GM18861 (cell line): ENCODE results near the gene DEPDC5.
"Not testable (repeated sequence)": the region's sequence is repeated elsewhere in the genome, so short reads cannot be mapped to it uniquely, and the experiment has no call there.

Experiments
- ATAC-seq: cut with Tn5 transposase; IDR thresholded peaks from one replicate; pipeline ENCODE4 v1.9.1; 2021; ENCODE audit not compliant: unreplicated experiment

The DEPDC5 gene

GRCh38 chr22:31748490-31748889 is 5.3 kb upstream of the DEPDC5 start:
- ATAC-seq: no peak

- ATAC-seq: peak; percentile 48
Measured at GRCh38 chr22:31749636-31750364, 4.0 kb upstream of the DEPDC5 start, which contains the start of gene PRR14L. TSS of gene PRR14L (minus strand) at chr22:31750132. CDS start at chr22:31738860, 11,272 bp downstream.

GRCh38 chr22:31750365-31751284 is 3.2 kb upstream of the DEPDC5 start:
- ATAC-seq: no peak

- ATAC-seq: no peak
Measured at GRCh38 chr22:31752096-31752847, 1.5 kb upstream of the DEPDC5 start.

- ATAC-seq: peak; percentile 2
Measured at GRCh38 chr22:31753005-31753633, 700 bp upstream of the DEPDC5 start.

- no peak for ATAC-seq
Measured at GRCh38 chr22:31754813-31755212, 994 bp downstream of the DEPDC5 start.

GRCh38 chr22:31757265-31757664 is 3.4 kb downstream of the DEPDC5 start:
- no peak for ATAC-seq

- not testable (repeated sequence) for ATAC-seq
Measured at GRCh38 chr22:31758860-31759259, 5.0 kb downstream of the DEPDC5 start.

GRCh38 chr22:31764785-31765184 is 11.0 kb downstream of the DEPDC5 start:
- ATAC-seq: no peak

- no peak for ATAC-seq
Measured at GRCh38 chr22:31768422-31769059, 14.7 kb downstream of the DEPDC5 start.

GRCh38 chr22:31773416-31773815 is 19.6 kb downstream of the DEPDC5 start:
- ATAC-seq: no peak

GRCh38 chr22:31776231-31776630 is 22.4 kb downstream of the DEPDC5 start:
- no peak for ATAC-seq

- ATAC-seq: no peak
Measured at GRCh38 chr22:31789803-31790202, 36.0 kb downstream of the DEPDC5 start.

- peak; percentile 62 for ATAC-seq
Measured at GRCh38 chr22:31790240-31790639, 36.4 kb downstream of the DEPDC5 start.

- not testable (repeated sequence) for ATAC-seq
Measured at GRCh38 chr22:31799358-31799757, 45.5 kb downstream of the DEPDC5 start.

- no peak for ATAC-seq
Measured at GRCh38 chr22:31800065-31800464, 46.2 kb downstream of the DEPDC5 start.

GRCh38 chr22:31800861-31801260 is 47.0 kb downstream of the DEPDC5 start:
- not testable (repeated sequence) for ATAC-seq

GRCh38 chr22:31802575-31802974 is 48.8 kb downstream of the DEPDC5 start:
- no peak for ATAC-seq

- no peak for ATAC-seq
Measured at GRCh38 chr22:31806751-31807150, 52.9 kb downstream of the DEPDC5 start.

- no peak for ATAC-seq
Measured at GRCh38 chr22:31812977-31813605, 59.3 kb downstream of the DEPDC5 start.
